ENCODE results near the gene ZNF436. TPM values are rescaled to one million over a fixed set of nuclear protein-coding genes. Genes with fewer than 3 reads are reported as not detected.

ZNF436 gene
- total and polyA plus RNA-seq, 9 of the 15 experiments (the other 6 are each of a cell fraction or from before 2014, with no cell fraction given): 2.1 to 11.3 (median 6.8) TPM

DNA sequence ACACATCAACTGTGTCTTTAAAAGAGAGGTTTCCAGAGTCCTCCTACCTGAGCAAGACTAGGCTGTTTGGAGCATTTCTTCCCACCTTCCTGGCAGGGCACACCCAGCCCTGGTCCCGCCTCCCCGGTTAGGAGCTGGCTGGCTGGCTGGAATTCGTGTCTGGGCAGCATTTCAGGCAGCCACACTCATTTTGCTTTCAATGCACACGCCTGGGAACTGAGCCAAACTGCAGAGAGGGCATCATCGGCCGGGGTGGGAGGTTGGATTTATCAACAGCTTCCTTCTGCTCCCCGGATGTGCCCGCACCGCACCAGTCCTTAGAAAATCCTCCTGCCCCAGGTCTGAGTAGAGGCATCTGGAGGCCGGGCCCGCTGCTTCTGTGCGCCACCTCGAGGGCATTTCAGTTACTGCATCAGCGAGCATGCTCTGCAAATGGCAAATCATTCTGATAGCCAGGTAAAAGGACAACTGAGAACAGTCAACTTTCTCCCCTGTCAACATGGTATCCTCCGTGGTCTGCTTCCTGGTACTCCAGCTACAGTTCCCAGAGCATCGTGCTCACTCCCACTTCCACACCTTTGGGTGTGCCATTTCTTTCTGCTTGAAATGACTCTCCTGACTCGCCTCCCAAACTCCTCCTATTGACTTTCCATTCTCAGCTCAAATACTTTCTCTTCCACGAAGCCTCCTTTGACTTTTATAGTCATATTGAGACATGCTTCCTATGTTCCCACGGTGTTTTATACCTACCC is 34.3 kb upstream of the ZNF436 start (continued):
- TF ChIP-seq, protein P1, sequence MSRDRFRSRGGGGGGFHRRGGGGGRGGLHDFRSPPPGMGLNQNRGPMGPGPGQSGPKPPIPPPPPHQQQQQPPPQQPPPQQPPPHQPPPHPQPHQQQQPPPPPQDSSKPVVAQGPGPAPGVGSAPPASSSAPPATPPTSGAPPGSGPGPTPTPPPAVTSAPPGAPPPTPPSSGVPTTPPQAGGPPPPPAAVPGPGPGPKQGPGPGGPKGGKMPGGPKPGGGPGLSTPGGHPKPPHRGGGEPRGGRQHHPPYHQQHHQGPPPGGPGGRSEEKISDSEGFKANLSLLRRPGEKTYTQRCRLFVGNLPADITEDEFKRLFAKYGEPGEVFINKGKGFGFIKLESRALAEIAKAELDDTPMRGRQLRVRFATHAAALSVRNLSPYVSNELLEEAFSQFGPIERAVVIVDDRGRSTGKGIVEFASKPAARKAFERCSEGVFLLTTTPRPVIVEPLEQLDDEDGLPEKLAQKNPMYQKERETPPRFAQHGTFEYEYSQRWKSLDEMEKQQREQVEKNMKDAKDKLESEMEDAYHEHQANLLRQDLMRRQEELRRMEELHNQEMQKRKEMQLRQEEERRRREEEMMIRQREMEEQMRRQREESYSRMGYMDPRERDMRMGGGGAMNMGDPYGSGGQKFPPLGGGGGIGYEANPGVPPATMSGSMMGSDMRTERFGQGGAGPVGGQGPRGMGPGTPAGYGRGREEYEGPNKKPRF (IDR thresholded peaks at IDR 0.05; ENCODE audit: low read depth, low read length): no peak
- TF ChIP-seq, protein P2, sequence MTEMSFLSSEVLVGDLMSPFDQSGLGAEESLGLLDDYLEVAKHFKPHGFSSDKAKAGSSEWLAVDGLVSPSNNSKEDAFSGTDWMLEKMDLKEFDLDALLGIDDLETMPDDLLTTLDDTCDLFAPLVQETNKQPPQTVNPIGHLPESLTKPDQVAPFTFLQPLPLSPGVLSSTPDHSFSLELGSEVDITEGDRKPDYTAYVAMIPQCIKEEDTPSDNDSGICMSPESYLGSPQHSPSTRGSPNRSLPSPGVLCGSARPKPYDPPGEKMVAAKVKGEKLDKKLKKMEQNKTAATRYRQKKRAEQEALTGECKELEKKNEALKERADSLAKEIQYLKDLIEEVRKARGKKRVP (CRISPR knock-in tag; IDR thresholded peaks at IDR 0.05): no peak
- TF ChIP-seq, protein P3, sequence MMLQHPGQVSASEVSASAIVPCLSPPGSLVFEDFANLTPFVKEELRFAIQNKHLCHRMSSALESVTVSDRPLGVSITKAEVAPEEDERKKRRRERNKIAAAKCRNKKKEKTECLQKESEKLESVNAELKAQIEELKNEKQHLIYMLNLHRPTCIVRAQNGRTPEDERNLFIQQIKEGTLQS (IDR thresholded peaks at IDR 0.05): peak; percentile 9; the same call in 1 of the 2 replicates
- TF ChIP-seq, protein P3 (CRISPR knock-in tag; conservative IDR thresholded peaks at IDR 0.05): no peak
- TF ChIP-seq KLF10 (CRISPR knock-in tag; IDR thresholded peaks at IDR 0.05) (no peak), CBX1 (IDR thresholded peaks at IDR 0.05; ENCODE audit: low read depth) (0 out of 2 replicates have a peak, but pooled peaks have one; percentile 19), SAFB (IDR thresholded peaks at IDR 0.05; ENCODE audit: borderline replicate concordance, low read depth, low read length) (no peak), ZNF354B (CRISPR knock-in tag; IDR thresholded peaks at IDR 0.05) (no peak), ZNF57 (CRISPR knock-in tag; IDR thresholded peaks at IDR 0.05) (no peak), ZNF282 (CRISPR knock-in tag; IDR thresholded peaks at IDR 0.05) (no peak), ZNF253 (CRISPR knock-in tag; conservative IDR thresholded peaks at IDR 0.05) (no peak)
- TF ChIP-seq, protein P4, sequence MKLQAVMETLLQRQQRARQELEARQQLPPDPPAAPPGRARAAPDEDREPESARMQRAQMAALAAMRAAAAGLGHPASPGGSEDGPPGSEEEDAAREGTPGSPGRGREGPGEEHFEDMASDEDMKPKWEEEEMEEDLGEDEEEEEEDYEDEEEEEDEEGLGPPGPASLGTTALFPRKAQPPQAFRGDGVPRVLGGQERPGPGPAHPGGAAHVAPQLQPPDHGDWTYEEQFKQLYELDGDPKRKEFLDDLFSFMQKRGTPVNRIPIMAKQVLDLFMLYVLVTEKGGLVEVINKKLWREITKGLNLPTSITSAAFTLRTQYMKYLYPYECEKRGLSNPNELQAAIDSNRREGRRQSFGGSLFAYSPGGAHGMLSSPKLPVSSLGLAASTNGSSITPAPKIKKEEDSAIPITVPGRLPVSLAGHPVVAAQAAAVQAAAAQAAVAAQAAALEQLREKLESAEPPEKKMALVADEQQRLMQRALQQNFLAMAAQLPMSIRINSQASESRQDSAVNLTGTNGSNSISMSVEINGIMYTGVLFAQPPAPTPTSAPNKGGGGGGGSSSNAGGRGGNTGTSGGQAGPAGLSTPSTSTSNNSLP (IDR thresholded peaks at IDR 0.05; ENCODE audit: borderline replicate concordance, low read depth, low read length): 0 out of 2 replicates have a peak, but pooled peaks have one; percentile 48
- TF ChIP-seq, protein P5, sequence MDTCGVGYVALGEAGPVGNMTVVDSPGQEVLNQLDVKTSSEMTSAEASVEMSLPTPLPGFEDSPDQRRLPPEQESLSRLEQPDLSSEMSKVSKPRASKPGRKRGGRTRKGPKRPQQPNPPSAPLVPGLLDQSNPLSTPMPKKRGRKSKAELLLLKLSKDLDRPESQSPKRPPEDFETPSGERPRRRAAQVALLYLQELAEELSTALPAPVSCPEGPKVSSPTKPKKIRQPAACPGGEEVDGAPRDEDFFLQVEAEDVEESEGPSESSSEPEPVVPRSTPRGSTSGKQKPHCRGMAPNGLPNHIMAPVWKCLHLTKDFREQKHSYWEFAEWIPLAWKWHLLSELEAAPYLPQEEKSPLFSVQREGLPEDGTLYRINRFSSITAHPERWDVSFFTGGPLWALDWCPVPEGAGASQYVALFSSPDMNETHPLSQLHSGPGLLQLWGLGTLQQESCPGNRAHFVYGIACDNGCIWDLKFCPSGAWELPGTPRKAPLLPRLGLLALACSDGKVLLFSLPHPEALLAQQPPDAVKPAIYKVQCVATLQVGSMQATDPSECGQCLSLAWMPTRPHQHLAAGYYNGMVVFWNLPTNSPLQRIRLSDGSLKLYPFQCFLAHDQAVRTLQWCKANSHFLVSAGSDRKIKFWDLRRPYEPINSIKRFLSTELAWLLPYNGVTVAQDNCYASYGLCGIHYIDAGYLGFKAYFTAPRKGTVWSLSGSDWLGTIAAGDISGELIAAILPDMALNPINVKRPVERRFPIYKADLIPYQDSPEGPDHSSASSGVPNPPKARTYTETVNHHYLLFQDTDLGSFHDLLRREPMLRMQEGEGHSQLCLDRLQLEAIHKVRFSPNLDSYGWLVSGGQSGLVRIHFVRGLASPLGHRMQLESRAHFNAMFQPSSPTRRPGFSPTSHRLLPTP (IDR thresholded peaks at IDR 0.05; ENCODE audit: borderline replicate concordance, extremely low read depth, insufficient read length): no peak
- TF ChIP-seq, protein P6, sequence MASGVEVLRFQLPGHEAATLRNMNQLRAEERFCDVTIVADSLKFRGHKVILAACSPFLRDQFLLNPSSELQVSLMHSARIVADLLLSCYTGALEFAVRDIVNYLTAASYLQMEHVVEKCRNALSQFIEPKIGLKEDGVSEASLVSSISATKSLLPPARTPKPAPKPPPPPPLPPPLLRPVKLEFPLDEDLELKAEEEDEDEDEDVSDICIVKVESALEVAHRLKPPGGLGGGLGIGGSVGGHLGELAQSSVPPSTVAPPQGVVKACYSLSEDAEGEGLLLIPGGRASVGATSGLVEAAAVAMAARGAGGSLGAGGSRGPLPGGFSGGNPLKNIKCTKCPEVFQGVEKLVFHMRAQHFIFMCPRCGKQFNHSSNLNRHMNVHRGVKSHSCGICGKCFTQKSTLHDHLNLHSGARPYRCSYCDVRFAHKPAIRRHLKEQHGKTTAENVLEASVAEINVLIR (CRISPR knock-in tag; IDR thresholded peaks at IDR 0.05): no peak
- TF ChIP-seq, protein P7, sequence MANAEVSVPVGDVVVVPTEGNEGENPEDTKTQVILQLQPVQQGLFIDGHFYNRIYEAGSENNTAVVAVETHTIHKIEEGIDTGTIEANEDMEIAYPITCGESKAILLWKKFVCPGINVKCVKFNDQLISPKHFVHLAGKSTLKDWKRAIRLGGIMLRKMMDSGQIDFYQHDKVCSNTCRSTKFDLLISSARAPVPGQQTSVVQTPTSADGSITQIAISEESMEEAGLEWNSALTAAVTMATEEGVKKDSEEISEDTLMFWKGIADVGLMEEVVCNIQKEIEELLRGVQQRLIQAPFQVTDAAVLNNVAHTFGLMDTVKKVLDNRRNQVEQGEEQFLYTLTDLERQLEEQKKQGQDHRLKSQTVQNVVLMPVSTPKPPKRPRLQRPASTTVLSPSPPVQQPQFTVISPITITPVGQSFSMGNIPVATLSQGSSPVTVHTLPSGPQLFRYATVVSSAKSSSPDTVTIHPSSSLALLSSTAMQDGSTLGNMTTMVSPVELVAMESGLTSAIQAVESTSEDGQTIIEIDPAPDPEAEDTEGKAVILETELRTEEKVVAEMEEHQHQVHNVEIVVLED (CRISPR knock-in tag; IDR thresholded peaks at IDR 0.05): no peak
